ENCODE results near the gene TREML4. TPM values are rescaled to one million over a fixed set of nuclear protein-coding genes. Genes with fewer than 3 reads are reported as not detected.
A peak's percentile ranks its signal among the peaks of the same experiment; 100 is the strongest.

The TREML4 gene
- total RNA-seq, 2 experiments from 2014 or later: not detected

DNA sequence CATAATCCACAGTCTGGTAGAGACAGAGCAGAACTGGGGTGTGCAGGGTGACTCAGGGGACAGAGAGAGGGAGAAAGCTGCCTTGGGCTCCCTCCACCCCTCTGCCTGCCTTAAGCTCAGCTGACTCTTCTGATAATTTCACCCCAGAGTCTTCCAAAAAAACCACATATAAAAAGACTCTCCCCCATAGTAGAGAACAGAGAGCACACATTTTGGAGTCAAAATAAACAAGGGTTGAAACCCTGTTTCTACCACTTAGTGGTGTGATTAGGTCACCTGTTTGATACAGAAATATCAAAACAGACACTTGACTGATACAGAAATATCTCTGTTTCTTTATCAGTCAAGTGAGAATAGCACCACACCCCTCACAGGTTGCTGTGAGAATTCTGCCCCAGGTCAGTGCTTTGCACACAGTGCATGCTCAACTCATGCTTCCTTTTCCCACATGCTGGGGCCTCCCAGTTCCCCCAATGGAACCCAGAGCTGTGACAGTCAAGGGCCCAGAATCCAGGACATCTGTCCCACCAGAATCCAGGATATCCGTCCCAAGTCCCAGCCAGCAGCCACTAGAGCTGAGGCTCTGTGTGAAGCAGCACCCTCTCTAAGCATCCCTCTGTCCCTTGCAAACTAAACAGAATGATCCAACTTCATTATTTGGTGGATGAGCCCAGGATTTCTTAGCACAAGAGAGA, 28.4 kb upstream of the TREML4 start:
- Histone ChIP-seq H3K36me3 (ENCODE audit: insufficient read depth, low read length) (peaks cover 5% of the 10 kb centered on the region), H3K27me3 (ENCODE audit: control insufficient read depth in 1 of 2, insufficient read depth in 2 of 2, low read length in 2 of 2) (no peaks in the 10 kb centered on the region), H3K4me3 (ENCODE audit: low read length) (peak overlapping the region; percentile 34), H3K4me1 (ENCODE audit: insufficient read depth, low read length) (peaks cover 58% of the 10 kb centered on the region), H3K27ac (ENCODE audit: low read depth in 1 of 2, low read length in 2 of 2) (peak overlapping the region; percentile 85 to 96), H3K9me3 (ENCODE audit: control insufficient read depth in 1 of 2, insufficient read depth in 1 of 2, low read length in 2 of 2) (no peaks in the 10 kb centered on the region)
- intact Hi-C loops (cut with DNase I, micrococcal nuclease): loop anchor here in 1 of 2 experiments (5.0 kb wide), 1 partner anchor 103 kb away; no protein-coding TSS in a partner anchor
- Mint-ChIP-seq H3K27ac (peak overlapping the region; percentile 100), H3K9me3 (no peaks in the 10 kb centered on the region), H3K36me3 (ENCODE audit: low read depth) (peaks cover 12% of the 10 kb centered on the region), H3K4me1 (ENCODE audit: low read depth) (peaks cover 86% of the 10 kb centered on the region), H3K4me3 (peak overlapping the region; percentile 81), H3K27me3 (no peaks in the 10 kb centered on the region)
- POLR2A ChIA-PET: interaction anchor here (0.8 to 1.9 kb wide), 9 partner anchors 10 to 851 kb away, joined by 3 to 12 read pairs (median 4); partner anchors contain the start of genes NFYA and OARD1
- no peak for TF ChIP-seq CTCF (IDR thresholded peaks at IDR 0.05)
- CTCF ChIA-PET: no interaction called here
- ATAC-seq (ENCODE audit: poor library complexity): peak; percentile 26
- DNase-seq: peak in 6 of 14 experiments; percentile 11 to 66 (median 45)

DNA sequence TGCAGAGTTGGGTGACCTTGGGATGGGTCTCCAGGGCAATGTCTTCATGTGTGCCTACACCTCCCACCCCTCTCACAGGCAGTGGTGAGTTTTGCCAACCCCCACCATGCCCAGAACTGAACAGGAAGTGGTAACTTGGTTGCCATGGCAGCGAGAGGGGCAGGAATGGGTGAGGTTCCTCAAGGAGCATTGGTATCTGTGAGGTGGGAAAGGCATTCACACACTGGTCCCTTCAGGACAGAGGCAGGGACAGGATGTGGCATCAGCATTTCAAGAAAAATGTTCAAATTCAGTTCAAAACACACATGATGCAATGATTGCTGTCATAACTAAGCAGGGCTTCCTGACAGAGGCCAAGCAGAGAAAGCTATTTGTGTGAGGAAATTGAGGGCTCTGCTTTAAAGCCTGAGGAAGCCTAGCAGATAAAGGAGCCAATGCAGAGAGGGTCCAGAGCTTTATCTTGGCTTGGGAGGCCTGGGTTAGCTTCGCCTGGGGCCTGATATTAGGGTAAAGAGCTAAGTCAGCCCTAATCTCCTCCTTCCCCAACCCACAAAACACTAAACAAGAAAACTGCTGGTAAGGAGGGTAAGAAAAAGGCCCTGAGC, 27.8 kb upstream of the TREML4 start:
- H3K4me1 ChIP-seq (ENCODE audit: insufficient read depth, low read length): peaks cover 56% of the 10 kb centered on the region
- H3K9me3 ChIP-seq (ENCODE audit: control insufficient read depth in 1 of 2, insufficient read depth in 1 of 2, low read length in 2 of 2): no peaks in the 10 kb centered on the region
- DNase-seq (peak; percentile 14 to 93 (median 50)), ATAC-seq (ENCODE audit: poor library complexity) (peak; percentile 82)
- ChIA-PET POLR2A (interaction anchor here (0.8 to 1.9 kb wide), 10 partner anchors 8 to 850 kb away, joined by 3 to 12 read pairs (median 4); partner anchors contain the start of genes NFYA and OARD1), CTCF (no interaction called here)
- intact Hi-C loops (cut with DNase I, micrococcal nuclease): no loop called here
- peaks cover 5% of the 10 kb centered on the region for H3K36me3 ChIP-seq (ENCODE audit: insufficient read depth, low read length)
- H3K27me3 Mint-ChIP-seq: no peaks in the 10 kb centered on the region
- no peaks in the 10 kb centered on the region for H3K27me3 ChIP-seq (ENCODE audit: control insufficient read depth in 1 of 2, insufficient read depth in 2 of 2, low read length in 2 of 2)
- peak overlapping the region; percentile 85 to 96 for H3K27ac ChIP-seq (ENCODE audit: low read depth in 1 of 2, low read length in 2 of 2)
- TF ChIP-seq CTCF (IDR thresholded peaks at IDR 0.05): no peak
- no peaks in the 10 kb centered on the region for H3K9me3 Mint-ChIP-seq
- peak overlapping the region; percentile 100 for H3K27ac Mint-ChIP-seq
- H3K4me3 ChIP-seq (ENCODE audit: low read length): peak overlapping the region; percentile 34
- H3K36me3 Mint-ChIP-seq (ENCODE audit: low read depth): peaks cover 10% of the 10 kb centered on the region
- H3K4me1 Mint-ChIP-seq (ENCODE audit: low read depth): peaks cover 79% of the 10 kb centered on the region
- H3K4me3 Mint-ChIP-seq: peak overlapping the region; percentile 81

DNA sequence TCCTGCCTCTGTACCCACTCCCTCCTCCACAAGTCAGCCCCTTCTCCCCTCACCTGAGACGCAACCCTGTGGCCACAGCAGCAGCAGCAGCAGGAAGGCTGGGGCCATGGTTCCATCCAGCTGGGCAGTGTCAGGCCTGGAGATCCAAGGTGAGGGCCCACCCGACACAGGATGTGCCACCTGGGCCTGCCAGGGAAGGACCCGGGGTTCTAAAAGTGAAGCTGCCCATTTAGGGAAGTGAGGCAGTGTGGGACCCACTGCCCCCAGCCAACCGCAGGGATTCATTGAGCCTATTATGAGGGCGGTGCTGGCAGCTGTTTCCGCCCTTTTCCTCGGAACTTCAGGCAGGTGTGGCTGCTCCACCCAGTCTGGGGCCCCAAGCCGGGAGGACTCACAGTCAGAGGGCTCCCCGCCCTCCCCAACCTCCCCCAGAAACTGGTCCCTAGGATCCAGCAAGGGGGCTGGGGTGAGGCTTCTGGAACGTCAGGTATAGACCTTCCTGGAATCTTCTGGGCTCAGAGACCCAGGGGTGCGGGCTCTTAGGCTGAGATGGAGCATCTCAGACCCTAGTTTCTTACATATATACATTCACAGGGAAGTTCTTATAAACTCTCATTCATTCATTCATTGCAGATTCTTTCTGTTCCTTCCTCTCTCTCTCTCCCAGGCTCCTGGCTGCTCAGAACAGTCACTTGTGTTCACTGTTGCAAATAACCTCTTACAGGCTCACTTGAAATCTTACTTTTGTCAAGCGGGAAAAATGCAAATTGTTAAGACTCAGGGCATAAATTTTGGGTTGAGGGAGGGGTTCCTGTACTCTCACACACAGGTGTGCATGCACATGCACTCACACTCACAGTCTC, 27.0 kb upstream of the TREML4 start, which contains the start of gene TREML2:
Gene TREML2 (minus strand): TSS at position 249 of the 863 bp plus-strand sequence. CDS start 141 bp downstream, at position 108.
- intact Hi-C loops (cut with DNase I, micrococcal nuclease): no loop called here
- H3K27ac ChIP-seq (ENCODE audit: low read depth in 1 of 2, low read length in 2 of 2): peak within 1 kb of the TSS; percentile 85 to 96
- peak within 1 kb of the TSS; percentile 100 for H3K27ac Mint-ChIP-seq
- no peaks in the 10 kb centered on the region for H3K9me3 Mint-ChIP-seq
- H3K27me3 Mint-ChIP-seq: no peaks in the 10 kb centered on the region
- no peak for TF ChIP-seq CTCF (IDR thresholded peaks at IDR 0.05)
- H3K4me1 ChIP-seq (ENCODE audit: insufficient read depth, low read length): peaks cover 55% of the 10 kb centered on the region
- H3K36me3 Mint-ChIP-seq (ENCODE audit: low read depth): peaks cover 6% of the 10 kb centered on the region
- H3K4me3 Mint-ChIP-seq: peak within 1 kb of the TSS; percentile 81
- peak within 1 kb of the TSS; percentile 34 for H3K4me3 ChIP-seq (ENCODE audit: low read length)
- peaks cover 74% of the 10 kb centered on the region for H3K4me1 Mint-ChIP-seq (ENCODE audit: low read depth)
- ChIA-PET CTCF (no interaction called here), POLR2A (interaction anchor here (0.8 to 1.9 kb wide), 10 partner anchors 9 to 850 kb away, joined by 3 to 12 read pairs (median 4); partner anchors contain the start of genes NFYA and OARD1)
- H3K27me3 ChIP-seq (ENCODE audit: control insufficient read depth in 1 of 2, insufficient read depth in 2 of 2, low read length in 2 of 2): no peaks in the 10 kb centered on the region
- ATAC-seq (ENCODE audit: poor library complexity) (peak; percentile 37), DNase-seq (peak in 7 of 14 experiments; percentile 4 to 57 (median 44))
- peaks cover 5% of the 10 kb centered on the region for H3K36me3 ChIP-seq (ENCODE audit: insufficient read depth, low read length)
- H3K9me3 ChIP-seq (ENCODE audit: control insufficient read depth in 1 of 2, insufficient read depth in 1 of 2, low read length in 2 of 2): no peaks in the 10 kb centered on the region

Data from CD4-positive, alpha-beta T cell (primary cell).